HG03432 (cell line): ENCODE measurements around the gene KANK3.
A peak's percentile ranks its signal among the peaks of the same experiment; 100 is the strongest.
"Not testable (repeated sequence)": the region's sequence is repeated elsewhere in the genome, so short reads cannot be mapped to it uniquely, and the experiment has no call there.

Source experiments
- ATAC-seq: cut with Tn5 transposase; IDR thresholded peaks from one replicate; pipeline ENCODE4 v1.9.1; 2021; ENCODE audit warnings: mild to moderate bottlenecking, moderate library complexity; ENCODE audit not compliant: unreplicated experiment

The KANK3 gene

GRCh38 chr19:8320564-8321066 is 22.4 kb downstream of the KANK3 start:
- no peak for ATAC-seq

- no peak for ATAC-seq
These were observed 23.1 kb downstream of the KANK3 start for GRCh38 chr19:8319807-8320520.

GRCh38 chr19:8318835-8319234 is 24.2 kb downstream of the KANK3 start:
- ATAC-seq, result not testable (repeated sequence)

DNA sequence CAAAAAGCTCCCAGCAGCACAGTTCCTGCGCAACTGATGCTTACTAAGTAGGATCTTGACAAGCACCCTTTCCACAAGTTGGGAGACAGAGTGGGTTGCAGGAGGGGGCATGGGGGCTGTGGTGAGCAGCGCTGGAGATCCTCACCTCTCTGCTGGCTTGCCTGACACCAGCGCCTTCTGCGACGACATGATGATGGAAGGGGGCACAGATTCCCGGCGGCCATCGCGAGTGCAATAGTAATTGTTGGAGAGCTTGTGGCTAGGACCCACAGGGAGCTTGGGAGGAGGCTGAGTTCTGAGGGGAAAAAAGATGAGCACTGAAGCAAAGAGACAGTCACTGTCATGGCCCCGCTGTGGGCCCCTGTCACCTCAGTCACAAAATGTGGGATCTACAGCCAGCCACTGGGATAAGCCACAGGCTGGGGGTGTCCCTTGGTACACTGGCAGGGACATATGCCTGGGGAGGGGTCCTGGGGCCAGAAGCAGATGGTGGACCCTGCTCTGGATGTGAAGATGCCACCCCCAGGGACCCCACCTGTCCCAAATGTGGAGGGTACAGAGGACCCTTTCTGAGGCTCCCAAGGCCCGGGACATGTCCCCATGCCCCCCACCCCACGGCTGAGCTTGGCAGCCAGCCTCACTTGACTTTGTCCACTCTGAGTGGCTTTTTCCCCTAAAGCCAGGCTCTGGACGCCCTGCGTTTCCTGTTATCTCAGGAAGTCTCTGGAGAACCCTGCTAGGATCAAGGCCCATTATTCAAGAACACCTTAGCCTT is 26.5 kb downstream of the KANK3 start:
- ATAC-seq, result no peak

DNA sequence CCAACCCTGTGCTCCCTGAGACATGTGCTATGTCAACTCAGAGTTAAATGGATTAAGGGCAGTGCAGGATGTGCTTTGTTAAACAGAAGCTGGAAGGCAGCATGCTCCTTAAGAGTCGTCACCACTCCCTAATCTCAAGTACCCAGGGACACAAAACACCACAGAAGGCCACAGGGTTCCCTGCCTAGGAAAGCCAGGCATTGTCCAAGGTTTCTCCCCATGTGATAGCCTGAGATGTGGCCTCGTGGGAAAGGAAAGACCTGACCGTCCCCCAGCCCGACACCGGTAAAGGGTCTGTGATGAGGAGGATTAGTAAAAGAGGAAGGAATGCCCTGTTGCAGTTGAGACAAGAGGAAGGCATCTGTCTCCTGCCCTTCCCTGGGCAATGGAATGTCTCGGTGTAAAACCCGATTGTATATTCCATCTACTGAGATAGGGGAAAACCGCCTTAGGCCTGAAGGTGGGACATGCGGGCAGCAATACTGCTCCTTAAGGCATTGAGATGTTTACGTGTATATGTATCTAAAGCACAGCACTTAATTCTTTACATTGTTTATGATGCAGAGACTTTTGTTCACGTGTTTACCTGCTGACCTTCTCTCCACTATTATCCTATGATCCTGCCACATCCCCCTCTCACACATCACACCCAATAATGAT is 28.0 kb downstream of the KANK3 start:
- not testable (repeated sequence) for ATAC-seq

DNA sequence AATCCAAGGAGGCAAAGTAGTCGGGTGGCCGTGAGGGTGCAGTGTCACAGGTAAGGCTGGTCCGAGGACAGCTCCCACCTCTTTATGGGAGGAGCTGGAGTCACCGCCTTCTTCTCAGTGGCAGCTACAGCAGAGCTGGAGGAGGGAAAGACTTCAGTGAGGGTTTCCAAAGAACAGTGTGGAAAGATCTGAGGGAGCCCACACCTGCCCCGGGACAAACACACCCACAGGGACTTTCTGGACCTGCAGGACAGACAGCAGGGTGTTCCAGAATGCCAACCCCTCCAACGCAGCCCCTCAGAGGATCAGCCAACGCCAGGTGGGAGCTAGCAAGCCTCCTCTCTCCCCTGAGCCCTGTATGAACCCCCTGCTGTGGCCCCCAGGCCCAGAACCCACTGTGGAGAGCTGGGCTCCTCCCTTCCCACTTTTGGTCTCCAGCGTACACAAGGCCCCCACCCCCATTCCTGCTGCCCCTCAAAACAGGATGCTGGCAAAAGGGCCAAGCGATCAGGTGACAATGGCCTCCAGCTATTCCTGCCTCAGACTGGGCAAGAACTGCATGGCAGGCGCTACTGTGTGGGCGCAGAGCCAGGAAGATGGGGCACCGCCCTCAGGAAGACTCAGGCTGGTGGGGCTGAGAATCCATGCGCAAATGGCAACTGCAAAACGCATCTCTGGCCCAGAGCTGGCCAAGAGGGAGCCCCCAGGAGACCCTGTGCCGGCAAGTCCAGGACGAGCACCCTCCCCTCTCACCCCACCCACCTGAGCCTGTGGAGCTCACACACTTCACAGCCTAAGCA is 31.4 kb downstream of the KANK3 start:
- no peak for ATAC-seq

DNA sequence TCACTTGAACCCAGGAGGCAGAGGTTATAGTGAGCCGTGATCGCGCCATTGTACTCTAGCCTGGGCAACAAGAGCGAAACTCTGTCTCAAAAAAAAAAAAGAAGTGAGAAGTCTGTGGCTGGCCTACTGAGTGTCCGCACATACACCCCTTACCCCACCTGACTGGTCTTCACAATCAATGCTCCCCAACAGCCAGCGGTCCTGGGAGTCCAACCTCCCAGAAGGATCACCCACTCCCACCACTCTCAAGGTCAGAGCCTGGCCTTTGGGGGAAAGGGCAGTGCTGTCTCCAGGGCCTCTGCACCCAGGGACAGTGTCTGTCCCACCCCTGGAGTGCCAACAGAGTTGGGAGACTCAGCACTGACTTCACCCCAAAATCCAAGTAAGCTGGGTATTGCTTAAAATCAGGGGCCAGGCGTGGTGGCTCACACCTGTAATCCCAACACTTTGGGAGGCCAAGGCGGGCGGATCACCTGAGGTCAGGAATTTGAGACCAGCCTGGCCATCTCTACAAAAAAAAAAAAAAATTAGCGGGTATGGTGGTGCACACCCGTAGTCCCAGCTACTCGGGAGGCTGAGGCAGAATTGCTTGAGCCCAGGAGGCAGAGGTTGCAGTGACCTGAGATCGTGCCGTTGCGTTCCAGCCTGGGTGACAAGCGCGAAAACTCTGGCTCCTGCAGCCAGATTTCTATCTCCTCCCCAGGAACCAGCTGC is 32.6 kb downstream of the KANK3 start:
- no peak for ATAC-seq

DNA sequence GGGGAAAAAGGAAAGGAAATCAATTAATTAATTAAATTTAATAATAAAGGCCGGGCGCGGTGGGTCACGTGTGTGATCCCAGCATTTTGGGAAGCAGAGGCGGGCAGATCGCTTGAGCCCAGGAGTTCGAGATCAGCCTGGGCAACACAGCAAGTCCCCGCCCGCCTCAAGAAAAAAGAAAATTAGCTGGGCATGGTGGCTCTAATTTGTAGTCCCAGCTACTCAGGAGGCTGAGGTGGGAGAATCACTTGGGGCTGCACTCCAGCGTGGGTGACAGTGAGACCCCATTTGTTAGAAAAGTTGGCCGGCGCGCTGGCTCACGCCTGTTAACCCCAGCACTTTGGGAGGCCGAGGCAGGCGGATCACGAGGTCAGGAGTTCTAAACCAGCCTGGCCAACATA is 34.2 kb downstream of the KANK3 start:
- no peak for ATAC-seq

DNA sequence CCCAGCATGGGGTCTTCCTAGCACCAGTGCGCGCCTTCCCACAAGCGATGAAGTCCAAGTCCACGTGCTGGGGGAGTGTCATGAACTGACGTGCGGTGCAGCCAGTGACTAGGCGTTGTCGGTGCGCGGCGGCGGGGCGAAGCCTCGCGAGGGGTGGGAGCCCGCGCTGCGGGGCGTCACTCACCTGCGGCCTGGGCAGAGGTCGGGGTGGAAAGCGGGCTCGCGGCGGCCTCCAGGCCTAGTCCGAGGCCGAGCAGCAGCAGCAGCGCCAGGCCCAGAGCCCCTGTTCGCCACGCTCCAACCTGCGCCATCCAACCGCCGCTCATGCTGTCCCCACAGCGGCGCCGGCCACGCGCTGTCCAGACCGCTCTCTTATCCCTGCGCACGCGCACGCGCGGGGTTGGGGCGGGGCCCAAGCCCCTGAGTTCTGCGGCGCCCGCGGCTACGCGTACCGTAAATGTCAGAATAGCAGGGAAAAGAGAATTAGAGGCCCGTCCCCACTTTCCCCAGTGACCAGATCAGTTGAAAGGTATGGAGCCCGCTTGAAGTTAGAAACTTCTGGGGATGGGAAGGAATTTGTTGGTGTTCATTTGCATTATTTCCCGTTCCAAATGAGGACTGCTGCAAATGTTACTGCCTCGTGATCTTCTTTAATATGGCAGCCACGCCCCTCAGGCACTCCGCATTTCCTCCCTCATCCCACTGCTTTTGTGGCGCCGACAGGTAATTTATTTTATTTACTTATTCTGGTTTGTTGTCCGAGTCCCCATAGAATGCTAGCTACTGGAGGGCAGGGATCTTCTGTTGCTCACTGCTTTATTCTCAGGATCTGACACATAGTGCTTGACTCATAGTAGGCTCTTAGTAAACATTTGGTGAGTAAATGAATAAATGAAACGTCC is 34.8 kb downstream of the KANK3 start, which contains the start of gene CD320:
Gene CD320, minus strand, starts transcription at position 394 of the 902 bp plus-strand sequence. Its CDS starts 68 bp downstream, at position 326.
- ATAC-seq, result peak; percentile 77

DNA sequence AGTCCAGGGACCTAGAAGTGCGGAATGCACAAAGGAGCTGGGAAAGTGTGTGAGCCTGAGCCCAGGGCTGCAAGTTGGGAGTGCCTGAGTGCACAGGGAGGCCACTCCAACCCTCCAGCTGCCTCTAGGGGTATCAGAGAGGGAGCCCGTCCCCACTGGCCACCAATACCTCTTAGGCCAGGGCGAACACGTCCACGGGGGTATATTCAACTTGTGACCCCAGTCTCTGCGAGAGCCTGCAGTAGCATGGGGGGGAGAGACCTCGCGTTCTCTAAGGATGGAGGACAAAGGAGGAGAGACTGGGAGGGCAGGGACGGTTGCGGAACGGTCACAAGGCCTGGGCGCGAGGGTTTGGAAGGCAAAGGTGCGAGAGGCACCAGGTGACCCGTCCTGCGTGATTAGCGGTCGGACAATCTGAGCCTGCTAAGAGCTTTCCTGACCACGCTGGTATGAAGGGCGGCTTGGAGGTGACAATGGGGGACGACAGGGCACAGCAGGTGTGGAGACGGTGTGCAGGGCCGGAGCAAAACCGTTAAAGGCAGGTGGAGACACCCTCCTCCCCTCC is 35.6 kb downstream of the KANK3 start:
- ATAC-seq, result no peak

GRCh38 chr19:8306235-8307054 is 36.6 kb downstream of the KANK3 start:
- ATAC-seq, result no peak

GRCh38 chr19:8305798-8306197 is 37.3 kb downstream of the KANK3 start:
- no peak for ATAC-seq

DNA sequence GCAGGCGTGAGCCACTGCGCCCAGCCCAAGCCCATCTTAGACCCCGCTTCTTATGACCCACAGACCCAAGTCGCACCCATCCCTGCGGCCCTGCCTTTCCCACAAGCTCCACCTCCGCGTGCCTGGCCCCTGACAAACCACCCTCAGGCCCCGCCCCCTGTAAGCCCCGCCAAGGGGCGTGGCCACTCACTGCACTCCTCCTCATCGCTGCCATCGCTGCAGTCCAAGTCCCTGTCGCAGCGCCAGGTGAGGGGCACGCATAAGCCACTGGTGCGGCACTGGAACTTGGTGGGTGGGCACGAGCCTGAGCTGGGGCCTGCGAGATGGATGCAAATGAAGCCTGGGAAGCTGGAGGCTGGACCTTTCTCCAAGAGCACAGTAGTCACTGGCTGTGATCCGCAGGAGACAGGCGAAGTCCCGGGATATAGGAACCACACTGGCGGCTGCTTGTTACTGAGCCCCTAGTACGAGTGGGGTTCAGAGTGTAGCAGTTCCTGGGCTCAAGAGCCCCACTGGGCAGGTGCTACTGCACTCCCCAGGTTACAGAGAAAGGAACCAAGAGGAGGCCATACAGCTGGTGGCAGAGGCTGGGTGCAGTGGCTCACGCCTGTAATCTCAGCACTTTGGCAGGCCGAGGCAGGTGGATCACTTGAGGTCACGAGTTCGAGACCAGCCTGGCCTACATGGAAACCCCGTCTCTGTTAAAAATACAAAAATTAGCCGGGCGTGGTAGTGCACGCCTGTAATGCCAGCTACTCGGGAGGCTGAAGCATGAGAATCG is 38.0 kb downstream of the KANK3 start:
- no peak for ATAC-seq

- no peak for ATAC-seq
These were observed 40.3 kb downstream of the KANK3 start for GRCh38 chr19:8302734-8303133.

GRCh38 chr19:8302357-8302691 is 40.7 kb downstream of the KANK3 start:
- ATAC-seq, result no peak

GRCh38 chr19:8291337-8291736 is 51.7 kb downstream of the KANK3 start:
- ATAC-seq, result not testable (repeated sequence)

DNA sequence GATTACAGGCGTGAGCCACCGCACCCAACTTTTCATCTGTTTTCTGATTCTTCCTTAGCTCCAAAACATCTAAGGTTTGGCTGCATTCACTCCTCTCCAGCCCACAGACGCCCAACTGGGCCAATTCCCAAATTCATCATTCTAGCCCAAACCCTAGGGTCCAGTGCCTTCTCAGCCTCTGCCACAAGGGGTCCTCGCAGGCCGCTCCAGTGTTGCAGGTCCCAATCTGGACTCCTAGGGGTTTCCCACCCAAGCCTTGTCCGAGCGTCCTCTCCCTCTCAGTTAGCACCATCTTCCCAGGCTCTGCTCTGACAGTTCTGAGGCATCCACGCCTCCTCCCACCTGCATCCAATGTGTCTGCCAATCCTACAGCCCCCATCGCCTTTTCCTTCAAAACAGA is 66.6 kb downstream of the KANK3 start:
- ATAC-seq, result not testable (repeated sequence)
